ENCODE data around the gene CERCAM.
A peak's percentile ranks its signal among the peaks of the same experiment; 100 is the strongest.

The CERCAM gene, protein sequence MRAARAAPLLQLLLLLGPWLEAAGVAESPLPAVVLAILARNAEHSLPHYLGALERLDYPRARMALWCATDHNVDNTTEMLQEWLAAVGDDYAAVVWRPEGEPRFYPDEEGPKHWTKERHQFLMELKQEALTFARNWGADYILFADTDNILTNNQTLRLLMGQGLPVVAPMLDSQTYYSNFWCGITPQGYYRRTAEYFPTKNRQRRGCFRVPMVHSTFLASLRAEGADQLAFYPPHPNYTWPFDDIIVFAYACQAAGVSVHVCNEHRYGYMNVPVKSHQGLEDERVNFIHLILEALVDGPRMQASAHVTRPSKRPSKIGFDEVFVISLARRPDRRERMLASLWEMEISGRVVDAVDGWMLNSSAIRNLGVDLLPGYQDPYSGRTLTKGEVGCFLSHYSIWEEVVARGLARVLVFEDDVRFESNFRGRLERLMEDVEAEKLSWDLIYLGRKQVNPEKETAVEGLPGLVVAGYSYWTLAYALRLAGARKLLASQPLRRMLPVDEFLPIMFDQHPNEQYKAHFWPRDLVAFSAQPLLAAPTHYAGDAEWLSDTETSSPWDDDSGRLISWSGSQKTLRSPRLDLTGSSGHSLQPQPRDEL

GRCh38 chr9:128420651-128421481 is at the start of gene CERCAM:
Gene CERCAM (plus strand): TSS chr9:128420857. CDS start chr9:128420878, 21 bp downstream.
- peak; percentile 89 for DNase-seq (ENCODE audit: low spot score)

DNA sequence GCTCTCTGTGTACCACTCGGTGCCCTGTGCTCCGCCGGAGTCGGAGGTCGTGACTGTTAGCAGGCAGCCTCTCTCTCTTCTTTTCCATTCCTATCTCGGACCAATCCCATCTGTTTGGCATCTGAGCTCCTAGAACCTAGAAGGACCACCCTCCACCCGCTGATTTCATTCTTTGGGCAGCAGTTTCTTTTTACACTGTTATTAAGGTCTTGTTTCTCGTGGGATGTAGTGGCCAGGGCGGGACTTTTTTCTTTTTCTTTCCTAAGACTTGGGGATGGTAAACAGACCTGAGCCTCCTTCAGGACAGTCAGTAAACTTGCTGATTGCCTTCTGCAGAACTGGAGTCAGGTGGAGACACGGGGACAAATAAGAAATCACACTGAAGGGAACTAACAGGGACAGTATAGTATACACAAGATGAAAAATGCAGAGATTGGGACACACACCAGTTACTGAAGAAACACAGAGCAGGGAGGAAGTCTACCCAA is 49.0 kb upstream of the CERCAM start:
- no peak for DNase-seq (ENCODE audit: low spot score)

DNA sequence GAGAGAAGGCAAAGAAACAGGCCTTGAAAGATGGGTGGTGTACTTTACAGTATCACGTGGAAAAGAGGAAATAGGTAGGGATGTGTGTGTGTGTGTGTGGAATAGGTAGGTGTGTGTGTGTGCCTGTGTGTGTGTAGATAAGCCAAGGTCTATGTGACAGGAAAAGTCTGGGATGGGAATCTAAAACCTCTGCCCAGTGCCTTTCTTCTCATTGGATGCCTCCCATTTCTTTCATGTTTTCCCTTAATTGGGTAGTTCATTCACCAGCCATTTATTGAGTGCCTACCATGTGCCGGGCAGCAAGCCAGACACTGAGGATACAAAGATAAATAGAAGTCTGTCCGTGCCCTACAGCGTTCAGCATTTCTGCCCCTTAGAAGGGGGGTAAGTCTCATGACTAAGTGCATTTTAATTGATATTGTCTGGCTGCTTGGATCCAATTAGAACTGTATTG is 48.4 kb upstream of the CERCAM start:
- no peak for DNase-seq (ENCODE audit: low spot score)

DNA sequence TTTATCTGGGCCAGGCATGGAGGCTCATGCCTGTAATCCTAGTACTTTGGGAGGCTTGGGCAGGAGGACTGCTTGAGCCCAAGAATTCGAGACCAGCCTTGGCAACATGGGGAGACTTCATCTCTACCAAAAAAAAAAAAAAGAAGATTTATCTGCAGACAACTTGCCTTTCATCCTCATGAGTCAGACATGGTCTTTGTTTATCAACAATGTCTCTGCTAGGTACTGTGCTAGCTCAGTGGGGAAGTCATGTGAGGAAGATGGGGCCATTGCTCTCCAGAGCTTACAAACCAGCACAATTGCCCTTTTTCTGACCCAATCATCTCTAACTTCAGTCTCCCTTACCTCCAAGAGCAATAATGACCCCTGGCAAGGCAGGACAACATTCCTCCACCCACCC is 47.9 kb upstream of the CERCAM start:
- DNase-seq (ENCODE audit: low spot score) = no peak

GRCh38 chr9:128374221-128374675 is 46.4 kb upstream of the CERCAM start:
- no peak for DNase-seq (ENCODE audit: low spot score)

DNA sequence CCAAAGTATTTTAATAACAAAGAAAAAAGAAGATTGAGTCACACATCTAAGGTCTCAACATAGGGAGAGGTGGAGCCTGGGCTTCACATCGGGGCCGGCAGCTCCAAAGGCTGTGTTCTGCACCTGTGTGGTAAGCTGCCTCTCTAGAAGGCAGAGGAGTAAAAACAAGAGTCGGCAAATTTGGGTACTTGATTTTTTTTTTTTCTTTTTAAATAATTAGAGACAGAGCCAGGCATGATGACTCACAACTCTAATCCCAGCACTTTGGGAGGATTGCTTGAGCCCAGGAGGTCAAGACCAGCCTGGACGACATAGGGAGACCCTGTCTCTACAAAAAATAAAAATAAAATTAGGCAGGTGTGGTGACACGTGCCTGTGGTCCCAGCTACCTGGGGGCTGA is 44.8 kb upstream of the CERCAM start:
- no peak for DNase-seq (ENCODE audit: low spot score)

GRCh38 chr9:128382261-128382660 is 38.4 kb upstream of the CERCAM start:
- DNase-seq (ENCODE audit: low spot score) = no peak

DNA sequence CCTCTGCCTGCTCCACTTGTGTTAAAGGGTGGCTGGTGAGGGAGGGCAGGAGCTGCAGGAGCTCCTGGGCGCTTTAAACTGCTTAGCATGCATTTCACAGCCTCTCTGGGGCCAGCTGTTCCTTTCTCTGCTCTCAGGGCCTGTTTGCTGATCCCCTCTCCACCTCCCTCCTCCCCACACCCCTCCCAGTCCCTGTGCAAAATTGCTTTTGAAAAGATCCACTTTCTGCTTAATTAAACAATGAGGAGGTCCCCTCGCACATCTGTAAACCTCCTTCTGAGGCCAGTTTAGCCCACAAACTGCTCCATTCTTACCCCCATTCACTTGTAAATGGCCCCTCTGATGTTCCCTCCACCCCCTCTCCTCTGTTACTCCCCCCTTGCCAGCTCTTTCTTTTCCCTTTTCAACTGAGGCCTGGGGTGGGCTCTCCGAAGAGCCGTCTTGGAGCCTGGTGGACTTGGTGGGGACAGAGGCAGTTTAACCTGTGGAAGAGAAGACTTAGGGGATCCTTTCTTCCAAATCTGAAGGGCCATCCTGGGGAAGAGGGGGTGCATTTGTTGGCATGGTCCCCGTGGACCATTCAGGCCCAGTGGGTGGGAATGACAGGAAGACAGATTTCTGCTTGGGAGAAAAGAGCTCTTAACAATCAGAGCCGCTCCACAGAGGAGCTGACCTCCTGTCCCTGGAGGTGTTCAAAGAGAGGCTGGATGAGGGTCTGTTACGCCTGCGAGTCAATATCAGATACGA is 37.5 kb upstream of the CERCAM start:
- DNase-seq (ENCODE audit: low spot score) = no peak

DNA sequence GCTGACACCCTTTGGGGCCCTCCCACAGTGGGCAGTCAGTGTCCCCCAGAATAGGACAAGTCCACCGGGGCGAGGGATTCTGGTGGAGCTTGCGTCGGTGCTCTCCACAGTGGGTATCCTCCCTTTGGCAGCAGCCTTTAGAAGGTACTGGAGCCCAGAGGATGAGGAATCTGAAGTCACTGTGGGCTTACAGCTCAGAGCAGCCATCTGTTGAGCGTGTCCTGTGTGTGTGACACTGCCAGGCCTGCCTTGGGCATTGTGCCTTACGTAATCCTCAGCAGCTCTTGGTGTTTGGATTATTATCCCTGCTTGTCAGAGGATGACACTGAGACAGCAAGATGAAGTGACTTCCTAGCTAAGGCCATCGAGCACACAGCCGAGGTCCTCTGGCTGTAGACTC is 36.9 kb upstream of the CERCAM start:
- no peak for DNase-seq (ENCODE audit: low spot score)

DNA sequence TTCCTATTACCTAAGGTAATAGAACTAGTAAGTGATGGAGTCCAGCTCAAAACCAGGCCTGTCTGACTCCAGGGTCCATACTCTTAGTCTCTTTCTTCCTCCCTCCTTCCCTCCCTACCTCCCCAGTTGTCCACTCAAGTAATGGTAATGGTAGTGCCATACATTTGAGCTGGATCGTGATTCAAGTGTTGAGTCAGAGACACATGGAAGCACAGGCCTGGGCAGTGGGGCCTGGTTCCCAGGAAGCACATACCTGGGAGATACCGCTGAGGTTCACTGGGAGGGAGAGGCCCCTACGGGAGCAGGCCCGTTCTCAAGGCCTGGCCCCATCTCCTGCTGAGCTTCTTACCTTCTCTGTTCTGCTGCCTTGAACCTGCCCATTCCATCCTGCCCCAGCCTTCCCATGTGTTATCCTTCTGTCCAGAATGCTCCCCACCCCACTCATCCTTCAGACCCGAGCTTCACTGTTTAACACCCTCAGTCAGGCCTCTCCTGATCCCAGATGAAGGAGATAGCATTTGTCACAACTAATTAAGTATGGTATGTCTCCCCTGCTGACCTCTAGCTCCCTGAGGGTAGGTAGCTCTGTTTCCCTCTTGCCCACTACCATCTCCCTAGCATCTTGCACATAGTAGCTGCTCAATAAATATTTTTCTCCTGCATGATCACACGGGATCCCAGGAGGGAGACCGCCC is 35.7 kb upstream of the CERCAM start:
- no peak for DNase-seq (ENCODE audit: low spot score)

GRCh38 chr9:128385496-128386460 is 34.9 kb upstream of the CERCAM start:
- no peak for DNase-seq (ENCODE audit: low spot score)

GRCh38 chr9:128388150-128388549 is 32.5 kb upstream of the CERCAM start:
- no peak for DNase-seq (ENCODE audit: low spot score)

DNA sequence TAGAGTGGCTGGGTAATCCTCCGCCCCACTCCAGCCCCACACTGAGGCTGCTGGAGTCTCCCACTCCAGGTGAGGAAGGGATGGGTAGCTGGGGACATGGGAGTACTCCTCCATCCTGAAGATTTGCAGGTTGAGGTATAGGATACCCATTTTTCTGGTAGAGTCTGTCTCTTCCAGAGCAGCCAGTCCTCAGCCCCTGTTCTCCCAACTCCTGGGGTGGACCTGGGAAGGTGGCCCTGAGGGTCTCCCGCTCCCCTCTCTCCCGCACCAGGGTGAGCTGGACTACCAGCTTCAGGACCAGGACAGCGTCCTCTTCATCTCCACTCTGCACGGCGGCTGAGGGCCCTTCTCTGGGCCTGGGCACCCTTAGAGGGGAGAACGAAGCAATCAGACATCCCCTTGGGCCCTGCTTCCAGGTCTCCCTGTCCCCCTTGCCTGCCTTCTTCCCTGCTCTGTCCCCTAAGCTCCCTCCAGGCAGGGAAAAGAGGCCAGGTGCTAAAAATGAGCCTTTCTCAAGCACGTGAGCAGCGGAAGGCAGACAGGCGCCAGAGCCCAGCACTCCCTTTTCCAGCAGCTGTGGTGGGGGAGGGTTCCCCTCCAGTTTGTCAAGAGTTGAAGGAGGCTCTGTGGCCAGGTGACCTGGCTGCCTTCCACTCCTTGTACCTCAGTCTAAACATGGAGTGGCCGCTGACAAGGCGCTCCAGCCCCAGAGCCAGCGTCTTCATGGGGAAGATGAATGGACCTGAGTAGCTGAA is 31.1 kb upstream of the CERCAM start:
- DNase-seq (ENCODE audit: low spot score) = no peak

GRCh38 chr9:128390150-128390812 is 30.4 kb upstream of the CERCAM start:
- no peak for DNase-seq (ENCODE audit: low spot score)

- no peak for DNase-seq (ENCODE audit: low spot score)
These were observed 29.6 kb upstream of the CERCAM start for GRCh38 chr9:128390813-128391711.

DNA sequence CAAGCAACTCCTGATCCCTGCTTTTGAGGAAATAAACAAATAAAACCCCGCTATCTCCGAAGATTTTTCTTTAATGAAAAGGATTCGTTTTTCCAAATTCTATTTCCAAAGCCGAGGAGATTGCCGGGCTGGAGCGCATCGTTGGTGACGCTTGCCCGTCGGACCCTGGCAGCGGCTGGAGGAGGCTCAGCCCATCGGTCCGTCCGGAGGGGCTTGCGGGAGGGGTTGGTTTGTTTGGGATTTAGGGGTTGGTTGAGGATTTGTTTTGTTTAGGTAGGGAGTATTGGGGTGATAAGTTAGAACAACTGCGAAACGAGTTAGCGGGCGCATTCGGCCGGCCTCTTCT is 28.7 kb upstream of the CERCAM start:
- DNase-seq (ENCODE audit: low spot score) = no peak

DNA sequence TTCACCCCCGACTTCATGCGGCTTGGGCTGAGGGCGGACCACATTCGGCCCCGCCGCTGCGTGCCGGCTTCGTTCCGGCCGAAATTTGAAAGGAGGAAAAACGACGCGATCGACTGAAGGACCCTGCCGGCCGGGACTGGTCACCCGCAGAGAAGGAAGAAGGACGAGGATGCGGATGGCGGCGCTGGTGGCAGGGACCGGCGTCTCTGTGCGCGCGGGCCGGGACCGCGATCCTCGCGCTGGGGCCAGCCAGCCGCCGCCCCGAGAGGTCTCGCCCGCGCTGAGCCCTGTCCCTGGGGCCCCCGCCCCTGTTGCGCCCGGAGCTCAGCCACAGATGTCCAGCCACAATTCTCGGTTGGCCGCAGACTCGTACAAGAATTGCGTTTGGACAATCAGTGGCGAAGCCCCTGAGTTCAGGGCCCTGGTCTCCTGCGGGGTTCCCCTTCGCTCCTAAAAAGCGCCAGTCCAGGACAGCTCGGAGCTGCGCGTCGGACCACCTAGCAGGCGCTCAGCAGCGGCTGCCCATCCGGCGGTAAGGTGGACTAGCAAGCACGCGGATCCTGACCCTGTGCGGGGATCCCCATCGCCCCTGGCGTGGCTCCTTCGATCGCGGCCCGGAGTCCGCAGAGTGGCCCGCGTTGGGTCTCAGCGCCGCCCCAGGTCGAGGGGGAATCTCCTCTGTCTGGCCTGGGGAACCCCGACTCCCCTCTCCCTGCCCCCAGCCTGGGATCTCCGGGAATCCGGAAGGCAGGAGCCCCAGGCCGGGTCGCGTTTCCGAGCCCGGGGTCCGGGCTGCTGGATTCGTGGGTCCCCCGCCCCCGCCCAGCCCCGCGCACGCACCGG is 28.1 kb upstream of the CERCAM start:
- DNase-seq (ENCODE audit: low spot score) = no peak

Data from AG08395 (cell line).